ENCODE results near the gene HAUS8.
"Not testable (repeated sequence)": the region's sequence is repeated elsewhere in the genome, so short reads cannot be mapped to it uniquely, and the experiment has no call there.

HAUS8 gene

GRCh38 chr19:17025361-17025760, 49.9 kb downstream of the HAUS8 start:
- Mint-ChIP-seq H3K27me3 (ENCODE audit: low read depth) (peaks cover 33% of the 10 kb centered on the region), H3K4me3 (peak overlapping the region; percentile 75 to 85 (median 83)), H3K36me3 (ENCODE audit: low read depth) (peaks cover 33% of the 10 kb centered on the region), H3K9me3 (peaks cover 31% of the 10 kb centered on the region), H3K27ac (no peak overlapping the region), H3K4me1 (peaks cover 6% of the 10 kb centered on the region)
- no peak for TF ChIP-seq CTCF (IDR thresholded peaks at IDR 0.05; ENCODE audit: unreplicated experiment in 3 of 3)

GRCh38 chr19:17024941-17025340, 50.3 kb downstream of the HAUS8 start:
- H3K27me3 Mint-ChIP-seq (ENCODE audit: low read depth), result peaks cover 33% of the 10 kb centered on the region
- peak overlapping the region; percentile 64 to 83 (median 75) for H3K4me3 Mint-ChIP-seq
- H3K9me3 Mint-ChIP-seq, result peaks cover 32% of the 10 kb centered on the region
- not testable (repeated sequence) for H3K27ac Mint-ChIP-seq, H3K4me1 Mint-ChIP-seq
- H3K36me3 Mint-ChIP-seq (ENCODE audit: low read depth), result peaks cover 33% of the 10 kb centered on the region

GRCh38 chr19:17023805-17024204, 51.4 kb downstream of the HAUS8 start:
- peaks cover 32% of the 10 kb centered on the region for H3K9me3 Mint-ChIP-seq
- TF ChIP-seq CTCF (IDR thresholded peaks at IDR 0.05; ENCODE audit: unreplicated experiment in 3 of 3), result no peak
- peaks cover 24% of the 10 kb centered on the region for H3K27me3 Mint-ChIP-seq (ENCODE audit: low read depth)
- peak overlapping the region in 2 of 3 experiments; percentile 30 to 56 for H3K4me3 Mint-ChIP-seq
- peaks cover 33% of the 10 kb centered on the region for H3K36me3 Mint-ChIP-seq (ENCODE audit: low read depth)
- no peak overlapping the region for H3K27ac Mint-ChIP-seq
- peaks cover 6% of the 10 kb centered on the region for H3K4me1 Mint-ChIP-seq

- Mint-ChIP-seq H3K9me3 (peaks cover 32% of the 10 kb centered on the region), H3K36me3 (ENCODE audit: low read depth) (peaks cover 33% of the 10 kb centered on the region), H3K27ac (no peak overlapping the region), H3K27me3 (ENCODE audit: low read depth) (peaks cover 13% of the 10 kb centered on the region), H3K4me1 (peaks cover 6% of the 10 kb centered on the region), H3K4me3 (no peak overlapping the region)
- no peak for TF ChIP-seq CTCF (IDR thresholded peaks at IDR 0.05; ENCODE audit: unreplicated experiment in 3 of 3)
Measured at GRCh38 chr19:17022738-17023137, 52.5 kb downstream of the HAUS8 start.

GRCh38 chr19:17021793-17022590, 53.3 kb downstream of the HAUS8 start:
- H3K27ac Mint-ChIP-seq, result no peak overlapping the region
- no peak overlapping the region for H3K4me3 Mint-ChIP-seq
- TF ChIP-seq CTCF (IDR thresholded peaks at IDR 0.05; ENCODE audit: unreplicated experiment in 3 of 3), result no peak
- peaks cover 10% of the 10 kb centered on the region for H3K27me3 Mint-ChIP-seq (ENCODE audit: low read depth)
- H3K36me3 Mint-ChIP-seq (ENCODE audit: low read depth), result peaks cover 33% of the 10 kb centered on the region
- H3K9me3 Mint-ChIP-seq, result peaks cover 32% of the 10 kb centered on the region
- H3K4me1 Mint-ChIP-seq, result peaks cover 6% of the 10 kb centered on the region

GRCh38 chr19:17021328-17021727, 53.9 kb downstream of the HAUS8 start:
- no peak overlapping the region for H3K4me3 Mint-ChIP-seq
- H3K9me3 Mint-ChIP-seq, result peaks cover 32% of the 10 kb centered on the region
- no peak for TF ChIP-seq CTCF (IDR thresholded peaks at IDR 0.05; ENCODE audit: unreplicated experiment in 3 of 3)
- H3K27me3 Mint-ChIP-seq (ENCODE audit: low read depth), result peaks cover 10% of the 10 kb centered on the region
- no peak overlapping the region for H3K27ac Mint-ChIP-seq
- peaks cover 6% of the 10 kb centered on the region for H3K4me1 Mint-ChIP-seq
- peaks cover 33% of the 10 kb centered on the region for H3K36me3 Mint-ChIP-seq (ENCODE audit: low read depth)

Measured in nephron (organoid).